ENCODE results near the gene PPP2R2B.

PPP2R2B gene

GRCh38 chr5:146755793-146756192 is 122.8 kb downstream of the PPP2R2B start:
- no peak overlapping the region for H3K4me3 ChIP-seq (ENCODE audit: low read depth, low read length)
- TF ChIP-seq, protein P1, sequence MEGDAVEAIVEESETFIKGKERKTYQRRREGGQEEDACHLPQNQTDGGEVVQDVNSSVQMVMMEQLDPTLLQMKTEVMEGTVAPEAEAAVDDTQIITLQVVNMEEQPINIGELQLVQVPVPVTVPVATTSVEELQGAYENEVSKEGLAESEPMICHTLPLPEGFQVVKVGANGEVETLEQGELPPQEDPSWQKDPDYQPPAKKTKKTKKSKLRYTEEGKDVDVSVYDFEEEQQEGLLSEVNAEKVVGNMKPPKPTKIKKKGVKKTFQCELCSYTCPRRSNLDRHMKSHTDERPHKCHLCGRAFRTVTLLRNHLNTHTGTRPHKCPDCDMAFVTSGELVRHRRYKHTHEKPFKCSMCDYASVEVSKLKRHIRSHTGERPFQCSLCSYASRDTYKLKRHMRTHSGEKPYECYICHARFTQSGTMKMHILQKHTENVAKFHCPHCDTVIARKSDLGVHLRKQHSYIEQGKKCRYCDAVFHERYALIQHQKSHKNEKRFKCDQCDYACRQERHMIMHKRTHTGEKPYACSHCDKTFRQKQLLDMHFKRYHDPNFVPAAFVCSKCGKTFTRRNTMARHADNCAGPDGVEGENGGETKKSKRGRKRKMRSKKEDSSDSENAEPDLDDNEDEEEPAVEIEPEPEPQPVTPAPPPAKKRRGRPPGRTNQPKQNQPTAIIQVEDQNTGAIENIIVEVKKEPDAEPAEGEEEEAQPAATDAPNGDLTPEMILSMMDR (conservative IDR thresholded peaks at IDR 0.05; ENCODE audit: low read depth, low read length), result no peak
- no peak for DNase-seq (ENCODE audit: low read depth)

DNA sequence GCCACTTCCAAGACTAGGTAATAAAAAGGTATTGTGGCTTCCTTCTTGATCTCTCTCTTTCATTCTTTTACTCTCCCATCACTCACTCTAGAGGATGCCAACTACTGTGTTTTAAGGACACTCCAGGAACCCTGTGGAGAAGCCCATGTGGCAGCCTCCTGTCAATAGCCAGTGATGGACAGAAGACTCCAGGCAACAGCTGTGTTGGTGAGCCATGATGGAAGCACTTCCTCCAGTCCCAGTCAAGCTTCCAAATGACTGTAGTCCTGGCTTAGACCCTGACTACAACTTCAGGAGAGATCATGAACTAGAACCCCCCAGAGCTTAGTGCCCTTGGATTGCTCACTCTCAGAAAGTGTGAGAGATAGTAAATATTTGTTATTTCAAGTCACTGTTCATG is 123.9 kb downstream of the PPP2R2B start:
- H3K4me3 ChIP-seq (ENCODE audit: low read depth, low read length), result no peak overlapping the region
- DNase-seq (ENCODE audit: low read depth), result no peak
- TF ChIP-seq, protein P1 (conservative IDR thresholded peaks at IDR 0.05; ENCODE audit: low read depth, low read length), result no peak

DNA sequence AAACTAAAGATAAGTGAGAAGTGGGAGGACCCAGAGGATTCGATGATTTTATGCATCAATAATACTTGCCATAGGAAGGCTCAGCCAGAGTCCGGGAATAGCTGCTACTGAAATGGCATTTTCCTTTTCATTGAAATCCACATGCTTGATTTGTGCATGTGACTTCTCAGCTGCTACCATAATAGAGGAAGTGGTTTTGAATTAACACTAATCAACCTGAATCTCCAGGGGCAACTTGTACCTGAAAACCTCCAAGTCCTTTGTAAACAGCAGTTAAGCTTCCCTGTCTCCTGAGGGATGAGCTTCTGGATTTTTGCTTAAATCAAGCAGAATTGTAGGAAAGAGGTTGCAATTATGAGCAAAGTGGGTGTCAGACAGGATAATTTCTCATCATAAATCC is 124.9 kb downstream of the PPP2R2B start:
- TF ChIP-seq, protein P1 (conservative IDR thresholded peaks at IDR 0.05; ENCODE audit: low read depth, low read length), result no peak
- H3K4me3 ChIP-seq (ENCODE audit: low read depth, low read length), result no peak overlapping the region
- no peak for DNase-seq (ENCODE audit: low read depth)

- no peak overlapping the region for H3K4me3 ChIP-seq (ENCODE audit: low read depth, low read length)
- no peak for DNase-seq (ENCODE audit: low read depth)
- TF ChIP-seq, protein P1 (conservative IDR thresholded peaks at IDR 0.05; ENCODE audit: low read depth, low read length), result no peak
These were observed 126.7 kb downstream of the PPP2R2B start for GRCh38 chr5:146751781-146752401.

DNA sequence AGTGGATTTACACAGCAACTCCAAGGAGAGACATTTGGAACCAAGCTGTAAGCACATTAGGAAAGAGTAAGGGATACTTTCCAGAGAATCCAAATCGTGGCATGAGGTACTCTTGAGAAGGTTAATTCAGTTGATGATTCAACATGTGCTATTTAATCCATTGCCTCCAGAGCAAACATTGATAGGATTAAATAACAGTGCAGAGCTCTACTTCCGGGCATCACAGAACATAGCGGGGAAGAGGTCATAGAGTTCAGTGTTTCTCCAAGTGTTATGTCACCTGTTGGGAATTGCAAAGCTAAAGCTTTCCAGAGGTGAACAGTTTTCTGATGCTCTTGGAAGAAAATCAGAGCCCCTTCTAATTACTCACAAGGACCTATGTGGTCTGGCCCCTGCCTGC is 127.5 kb downstream of the PPP2R2B start:
- no peak for DNase-seq (ENCODE audit: low read depth)
- H3K4me3 ChIP-seq (ENCODE audit: low read depth, low read length), result no peak overlapping the region
- TF ChIP-seq, protein P1 (conservative IDR thresholded peaks at IDR 0.05; ENCODE audit: low read depth, low read length), result no peak

- H3K4me3 ChIP-seq (ENCODE audit: low read depth, low read length), result no peak overlapping the region
- DNase-seq (ENCODE audit: low read depth), result no peak
- TF ChIP-seq, protein P1 (conservative IDR thresholded peaks at IDR 0.05; ENCODE audit: low read depth, low read length), result no peak
These were observed 130.0 kb downstream of the PPP2R2B start for GRCh38 chr5:146748533-146748932.

DNA sequence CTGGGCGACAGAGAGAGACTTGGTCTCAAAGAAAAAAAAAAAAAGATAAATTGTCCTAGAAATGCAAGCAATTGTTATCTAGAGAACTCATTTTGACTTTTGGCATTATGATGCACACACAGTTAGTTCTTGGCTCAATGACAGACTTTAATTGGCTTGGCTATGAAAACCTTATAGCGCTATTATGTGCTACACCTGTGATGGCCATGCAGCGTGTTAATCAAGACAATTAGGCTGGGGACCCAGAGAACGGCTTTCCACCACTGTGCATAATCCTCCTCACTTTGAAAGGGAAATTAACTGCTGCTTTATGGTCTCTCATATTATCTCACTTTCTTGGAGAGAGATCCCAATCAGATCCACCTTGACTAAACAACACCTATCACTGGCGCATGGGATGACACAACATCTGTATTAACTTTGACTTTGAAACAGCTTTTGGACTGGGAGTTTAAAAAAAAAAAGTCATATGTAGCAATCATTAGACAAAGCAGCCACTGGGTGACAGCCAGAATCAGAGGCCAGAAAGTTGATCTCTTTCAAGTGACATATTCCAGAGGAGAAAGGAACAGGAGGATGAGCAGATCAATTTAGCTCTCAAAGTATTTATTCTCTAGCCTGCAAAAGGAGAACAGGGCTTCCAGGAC is 132.5 kb downstream of the PPP2R2B start:
- no peak for DNase-seq (ENCODE audit: low read depth)
- TF ChIP-seq, protein P1 (conservative IDR thresholded peaks at IDR 0.05; ENCODE audit: low read depth, low read length), result no peak
- H3K4me3 ChIP-seq (ENCODE audit: low read depth, low read length), result no peak overlapping the region
